GM12878 (cell line): ENCODE data around the gene PUS10. TPM values are rescaled to one million over a fixed set of nuclear protein-coding genes. Genes with fewer than 3 reads are reported as not detected.

ENCODE experiments used
- ATF2 ChIP-seq: IDR thresholded peaks from 2 replicates; pipeline ENCODE4 v1.6.1; 2012; ENCODE audit warnings: low read length, inconsistent platforms
- BMI1 ChIP-seq: fragments of 450-650 bp; IDR thresholded peaks from 2 replicates; pipeline ENCODE4 v1.6.1; 2016; ENCODE audit warnings: mild to moderate bottlenecking, moderate library complexity, borderline replicate concordance
- ELK1 ChIP-seq: IDR thresholded peaks from 2 replicates; pipeline ENCODE4 v1.6.1; 2012; ENCODE audit warnings: low read depth, low read length, improper control_type of control experiment
- FOXM1 ChIP-seq: IDR thresholded peaks from 2 replicates; pipeline ENCODE4 v1.6.1; 2012; ENCODE audit warnings: low read depth, mild to moderate bottlenecking, inconsistent platforms, low read length, moderate library complexity
- HDAC2 ChIP-seq: fragments of 200-600 bp; sonication (generic); IDR thresholded peaks from 2 replicates; pipeline ENCODE4 v1.6.1; 2017
- JUNB ChIP-seq: IDR thresholded peaks from 2 replicates; pipeline ENCODE4 v1.6.1; 2016; ENCODE audit warnings: antibody characterized with exemption, mild to moderate bottlenecking
- NFYA ChIP-seq: IDR thresholded peaks from 2 replicates; pipeline ENCODE4 v1.6.1; 2011; ENCODE audit warnings: low read depth, mild to moderate bottlenecking, low read length, improper control_type of control experiment, borderline replicate concordance
- POLR2AphosphoS2 ChIP-seq: IDR thresholded peaks from 2 replicates; pipeline ENCODE4 v1.6.1; 2011; ENCODE audit warnings: low read depth, mild to moderate bottlenecking, low read length, improper control_type of control experiment, moderate library complexity
- PRDM15 ChIP-seq: fragments of 450-650 bp; formaldehyde crosslinking; IDR thresholded peaks from 2 replicates; pipeline ENCODE4 v1.4.0; 2020; ENCODE audit warnings: mild to moderate bottlenecking, moderate library complexity
- RAD21 ChIP-seq: IDR thresholded peaks from 2 replicates; pipeline ENCODE4 v1.6.1; 2011; ENCODE audit warnings: mild to moderate bottlenecking, low read depth, low read length, moderate library complexity; ENCODE audit not compliant: insufficient read depth
- SIX5 ChIP-seq: IDR thresholded peaks from 2 replicates; pipeline ENCODE4 v1.6.1; 2011; ENCODE audit warnings: mild to moderate bottlenecking, low read depth, low read length, moderate library complexity; ENCODE audit not compliant: severe bottlenecking
- SMAD1 ChIP-seq: fragments of 450-650 bp; IDR thresholded peaks from 2 replicates; pipeline ENCODE4 v1.6.1; 2018; ENCODE audit warnings: mild to moderate bottlenecking, low read depth; ENCODE audit not compliant: partially characterized antibody
- SREBF1 ChIP-seq: IDR thresholded peaks from 2 replicates; pipeline ENCODE4 v1.6.1; 2012; ENCODE audit warnings: mild to moderate bottlenecking, low read length
- SREBF2 ChIP-seq: IDR thresholded peaks from 2 replicates; pipeline ENCODE4 v1.6.1; 2012; ENCODE audit warnings: mild to moderate bottlenecking, low read length
- SRF ChIP-seq, 2 experiments: IDR thresholded peaks; 2 replicates each; pipeline ENCODE4 v1.6.1; 2011; ENCODE audit warnings: low read depth in 2 of 2, low read length in 2 of 2, mild to moderate bottlenecking in 1 of 2, moderate library complexity in 1 of 2
- STAT1 ChIP-seq: fragments of 450-650 bp; conservative IDR thresholded peaks from 2 replicates; pipeline ENCODE4 v1.6.1; 2014; ENCODE audit warnings: antibody characterized with exemption, mild to moderate bottlenecking
- YBX1 ChIP-seq: fragments of 450-650 bp; IDR thresholded peaks from 2 replicates; pipeline ENCODE4 v1.6.1; 2016; ENCODE audit warnings: antibody characterized with exemption
- ZNF24 ChIP-seq: fragments of 450-650 bp; IDR thresholded peaks from 2 replicates; pipeline ENCODE4 v1.6.1; 2017; ENCODE audit warnings: antibody characterized with exemption, mild to moderate bottlenecking
- polyA plus RNA-seq, 11 experiments: library from polyadenylated mRNA; depleted of rRNA in 4 of 11; unstranded in 6 of 11; stranded (reverse) in 5 of 11; fragments of >200 nt; fragmentation: Nextera tagmentation in 4 of 11; fragmentation: Illumina TruSeq in 1 of 11; extraction: Ambion mirVana in 4 of 11; extraction: Trizol in 1 of 11; gene quantifications; 1 replicate in 1 of 11; 2 replicates in 10 of 11; pipeline versions ENCODE4 v1.2.1 to v1.2.3, GENCODE V29; 2011 to 2016; ENCODE audit warnings: inconsistent platforms in 2 of 11, missing spikeins in 2 of 11, low read depth in 1 of 11
- total RNA-seq, 4 experiments: library from RNA; depleted of rRNA in 3 of 4; stranded (reverse); fragments of >200 nt in 3 of 4; fragmentation: Illumina TruSeq in 1 of 4; extraction: Trizol in 1 of 4; gene quantifications; 2 replicates each; pipeline versions ENCODE4 v1.2.1 to v1.2.3, GENCODE V29; 2013 to 2021
- TF ChIP-seq, protein P1 (sequence below): fragments of 450-650 bp; IDR thresholded peaks from 2 replicates; pipeline ENCODE4 v1.6.1; 2017; ENCODE audit warnings: mild to moderate bottlenecking, moderate library complexity
- TF ChIP-seq, protein P2 (sequence below): IDR thresholded peaks from 2 replicates; pipeline ENCODE4 v1.6.1; 2012; ENCODE audit warnings: low read depth, low read length, improper control_type of control experiment
- TF ChIP-seq, protein P3 (sequence below): IDR thresholded peaks from 2 replicates; pipeline ENCODE4 v1.6.1; 2012; ENCODE audit warnings: low read depth, low read length, improper control_type of control experiment

PUS10 gene
- total and polyA plus RNA-seq, 10 of the 15 experiments (the other 5 are each of a cell fraction or from before 2014, with no cell fraction given): 9.1 to 17.0 (median 13.0) TPM

DNA sequence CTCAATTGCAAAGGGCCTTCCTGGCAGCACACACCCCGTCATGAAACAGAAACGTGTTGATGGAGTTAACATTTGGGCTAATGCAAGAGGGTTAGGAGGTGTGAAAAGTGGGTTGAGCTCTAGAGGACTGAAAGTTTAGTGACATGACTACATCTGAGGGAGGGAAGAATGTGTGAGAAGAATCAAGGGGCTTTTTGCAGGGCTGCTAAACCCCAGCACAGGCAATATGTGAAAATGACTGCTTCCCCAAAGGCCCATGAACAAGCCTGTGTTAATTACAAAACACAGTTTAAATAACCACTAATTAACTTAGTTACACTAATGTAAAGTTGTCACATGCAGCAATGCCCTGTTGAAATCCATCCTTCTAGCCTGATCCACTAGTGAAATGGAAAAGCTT is 63.9 kb downstream of the PUS10 start (continued):
- no peak for TF ChIP-seq SRF (IDR thresholded peaks at IDR 0.05; ENCODE audit: low read depth in 2 of 2, low read length in 2 of 2)
- TF ChIP-seq HDAC2: no peak
- TF ChIP-seq BMI1: no peak; the same call in 1 of the 2 replicates
- TF ChIP-seq, protein P1, sequence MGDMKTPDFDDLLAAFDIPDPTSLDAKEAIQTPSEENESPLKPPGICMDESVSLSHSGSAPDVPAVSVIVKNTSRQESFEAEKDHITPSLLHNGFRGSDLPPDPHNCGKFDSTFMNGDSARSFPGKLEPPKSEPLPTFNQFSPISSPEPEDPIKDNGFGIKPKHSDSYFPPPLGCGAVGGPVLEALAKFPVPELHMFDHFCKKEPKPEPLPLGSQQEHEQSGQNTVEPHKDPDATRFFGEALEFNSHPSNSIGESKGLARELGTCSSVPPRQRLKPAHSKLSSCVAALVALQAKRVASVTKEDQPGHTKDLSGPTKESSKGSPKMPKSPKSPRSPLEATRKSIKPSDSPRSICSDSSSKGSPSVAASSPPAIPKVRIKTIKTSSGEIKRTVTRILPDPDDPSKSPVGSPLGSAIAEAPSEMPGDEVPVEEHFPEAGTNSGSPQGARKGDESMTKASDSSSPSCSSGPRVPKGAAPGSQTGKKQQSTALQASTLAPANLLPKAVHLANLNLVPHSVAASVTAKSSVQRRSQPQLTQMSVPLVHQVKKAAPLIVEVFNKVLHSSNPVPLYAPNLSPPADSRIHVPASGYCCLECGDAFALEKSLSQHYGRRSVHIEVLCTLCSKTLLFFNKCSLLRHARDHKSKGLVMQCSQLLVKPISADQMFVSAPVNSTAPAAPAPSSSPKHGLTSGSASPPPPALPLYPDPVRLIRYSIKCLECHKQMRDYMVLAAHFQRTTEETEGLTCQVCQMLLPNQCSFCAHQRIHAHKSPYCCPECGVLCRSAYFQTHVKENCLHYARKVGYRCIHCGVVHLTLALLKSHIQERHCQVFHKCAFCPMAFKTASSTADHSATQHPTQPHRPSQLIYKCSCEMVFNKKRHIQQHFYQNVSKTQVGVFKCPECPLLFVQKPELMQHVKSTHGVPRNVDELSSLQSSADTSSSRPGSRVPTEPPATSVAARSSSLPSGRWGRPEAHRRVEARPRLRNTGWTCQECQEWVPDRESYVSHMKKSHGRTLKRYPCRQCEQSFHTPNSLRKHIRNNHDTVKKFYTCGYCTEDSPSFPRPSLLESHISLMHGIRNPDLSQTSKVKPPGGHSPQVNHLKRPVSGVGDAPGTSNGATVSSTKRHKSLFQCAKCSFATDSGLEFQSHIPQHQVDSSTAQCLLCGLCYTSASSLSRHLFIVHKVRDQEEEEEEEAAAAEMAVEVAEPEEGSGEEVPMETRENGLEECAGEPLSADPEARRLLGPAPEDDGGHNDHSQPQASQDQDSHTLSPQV: no peak
- no peak for TF ChIP-seq ZNF24
- no peak for TF ChIP-seq SREBF2
- TF ChIP-seq ELK1: no peak
- TF ChIP-seq RAD21: no peak
- TF ChIP-seq SIX5: no peak
- TF ChIP-seq STAT1: no peak
- TF ChIP-seq PRDM15: no peak
- TF ChIP-seq POLR2AphosphoS2: no peak
- TF ChIP-seq NFYA: no peak
- no peak for TF ChIP-seq ATF2
- TF ChIP-seq, protein P2, sequence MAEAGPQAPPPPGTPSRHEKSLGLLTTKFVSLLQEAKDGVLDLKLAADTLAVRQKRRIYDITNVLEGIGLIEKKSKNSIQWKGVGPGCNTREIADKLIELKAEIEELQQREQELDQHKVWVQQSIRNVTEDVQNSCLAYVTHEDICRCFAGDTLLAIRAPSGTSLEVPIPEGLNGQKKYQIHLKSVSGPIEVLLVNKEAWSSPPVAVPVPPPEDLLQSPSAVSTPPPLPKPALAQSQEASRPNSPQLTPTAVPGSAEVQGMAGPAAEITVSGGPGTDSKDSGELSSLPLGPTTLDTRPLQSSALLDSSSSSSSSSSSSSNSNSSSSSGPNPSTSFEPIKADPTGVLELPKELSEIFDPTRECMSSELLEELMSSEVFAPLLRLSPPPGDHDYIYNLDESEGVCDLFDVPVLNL: no peak
- no peak for TF ChIP-seq FOXM1
- no peak for TF ChIP-seq YBX1
- TF ChIP-seq JUNB: no peak
- peak; percentile 36 for TF ChIP-seq SMAD1
- no peak for TF ChIP-seq SREBF1
- TF ChIP-seq, protein P3, sequence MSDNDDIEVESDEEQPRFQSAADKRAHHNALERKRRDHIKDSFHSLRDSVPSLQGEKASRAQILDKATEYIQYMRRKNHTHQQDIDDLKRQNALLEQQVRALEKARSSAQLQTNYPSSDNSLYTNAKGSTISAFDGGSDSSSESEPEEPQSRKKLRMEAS: peak; percentile 88; the same call in 1 of the 2 replicates
